Measurements from ENCODE around the gene CRHR1.

The CRHR1 gene

DNA sequence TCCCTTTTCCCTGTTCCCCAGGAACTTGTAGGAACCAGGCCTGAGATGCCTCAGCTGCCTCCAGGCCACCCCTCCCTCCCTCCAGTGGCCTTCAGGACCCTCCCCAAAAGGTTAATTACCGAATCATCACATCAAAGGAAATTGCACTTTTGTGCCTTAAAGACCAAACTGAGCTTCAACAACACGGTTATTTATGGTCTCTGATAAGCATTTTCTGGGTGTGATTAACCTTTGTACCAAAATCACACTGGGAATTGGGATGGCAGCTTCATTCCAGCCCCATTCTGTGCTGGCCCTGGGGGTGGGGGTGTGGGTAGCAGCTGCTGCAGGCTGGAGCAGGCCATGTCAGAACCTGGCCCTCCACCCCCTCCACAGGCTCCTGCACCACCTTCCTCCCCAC lies 16.7 kb downstream of the CRHR1 start:
- H3K4ac ChIP-seq (ENCODE audit: low read depth, low read length): no peak overlapping the region
- no peaks in the 10 kb centered on the region for H3K27me3 ChIP-seq (ENCODE audit: insufficient read depth, low read length)
- no peak overlapping the region for H3K18ac ChIP-seq (ENCODE audit: low read length)
- H2BK12ac ChIP-seq (ENCODE audit: low read length): no peak overlapping the region
- H3K4me3 ChIP-seq (ENCODE audit: low read depth, low read length): no peak overlapping the region
- H2BK120ac ChIP-seq (ENCODE audit: insufficient read depth, low read length, poor library complexity): no peak overlapping the region
- H3K36me3 ChIP-seq (ENCODE audit: control insufficient read depth in 1 of 2, insufficient read depth in 2 of 2, low read length in 2 of 2): no peaks in the 10 kb centered on the region
- no peak overlapping the region for H2AFZ ChIP-seq (ENCODE audit: insufficient read depth, low read length, poor library complexity)
- H3K9ac ChIP-seq (ENCODE audit: low read length): no peak overlapping the region
- no peaks in the 10 kb centered on the region for H3K4me1 ChIP-seq (ENCODE audit: control insufficient read depth in 1 of 2, insufficient read depth in 2 of 2, low read length in 2 of 2)
- no peak overlapping the region for H2AK5ac ChIP-seq (ENCODE audit: low read length)
- no peak overlapping the region for H4K8ac ChIP-seq (ENCODE audit: low read depth, low read length)
- H3K23ac ChIP-seq (ENCODE audit: low read length): no peak overlapping the region
- no peaks in the 10 kb centered on the region for H3K79me2 ChIP-seq (ENCODE audit: control insufficient read depth, insufficient read depth, low read length, poor library complexity)
- H2BK5ac ChIP-seq (ENCODE audit: low read depth, low read length, poor library complexity): no peak overlapping the region
- H4K12ac ChIP-seq (ENCODE audit: low read depth, low read length): no peak overlapping the region
- H3K14ac ChIP-seq (ENCODE audit: low read length): no peak overlapping the region
- no peaks in the 10 kb centered on the region for H3K9me3 ChIP-seq (ENCODE audit: insufficient read depth, low read depth, low read length)
- no CpG with 5 or more reads among the region's 2 CpGs for WGBS (ENCODE audit: extremely low coverage, insufficient coverage, insufficient read length)
- H4K91ac ChIP-seq (ENCODE audit: low read depth, low read length): no peak overlapping the region
- no peak overlapping the region for H3K4me2 ChIP-seq (ENCODE audit: low read length)
- H3K79me1 ChIP-seq (ENCODE audit: low read length): no peaks in the 10 kb centered on the region
- no peak overlapping the region for H3K27ac ChIP-seq (ENCODE audit: low read depth, low read length)
- DNase-seq: no peak

DNA sequence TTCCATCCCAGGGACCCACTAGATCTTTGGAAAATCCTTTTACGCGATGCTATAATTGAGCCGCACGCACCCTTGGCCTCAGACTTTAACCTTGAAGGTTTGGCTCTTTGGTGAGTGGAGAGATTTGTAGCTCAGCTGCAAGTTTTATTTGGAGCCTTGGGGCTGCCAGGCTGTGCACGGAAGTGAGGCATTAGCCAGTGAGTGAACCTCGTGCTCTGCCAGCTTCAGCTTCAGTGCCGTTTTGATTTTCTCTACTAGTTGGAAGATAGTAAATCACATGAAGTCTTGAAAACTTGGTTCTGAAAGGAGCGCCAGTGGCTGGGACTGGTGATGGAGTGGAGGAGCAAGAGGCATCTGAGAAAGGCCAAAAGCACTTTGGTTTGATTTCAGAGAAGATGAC lies 17.3 kb downstream of the CRHR1 start:
- WGBS (ENCODE audit: extremely low coverage, insufficient coverage, insufficient read length): no CpG with 5 or more reads among the region's 8 CpGs
- no peak overlapping the region for H3K9ac ChIP-seq (ENCODE audit: low read length)
- H3K9me3 ChIP-seq (ENCODE audit: insufficient read depth, low read depth, low read length): no peaks in the 10 kb centered on the region
- no peak overlapping the region for H3K4me3 ChIP-seq (ENCODE audit: low read depth, low read length)
- H3K27me3 ChIP-seq (ENCODE audit: insufficient read depth, low read length): no peaks in the 10 kb centered on the region
- H3K18ac ChIP-seq (ENCODE audit: low read length): no peak overlapping the region
- no peak overlapping the region for H4K8ac ChIP-seq (ENCODE audit: low read depth, low read length)
- no peak overlapping the region for H2AK5ac ChIP-seq (ENCODE audit: low read length)
- no peak overlapping the region for H2AFZ ChIP-seq (ENCODE audit: insufficient read depth, low read length, poor library complexity)
- no peak overlapping the region for H3K27ac ChIP-seq (ENCODE audit: low read depth, low read length)
- no peak for DNase-seq
- H4K12ac ChIP-seq (ENCODE audit: low read depth, low read length): no peak overlapping the region
- H2BK120ac ChIP-seq (ENCODE audit: insufficient read depth, low read length, poor library complexity): no peak overlapping the region
- no peak overlapping the region for H2BK12ac ChIP-seq (ENCODE audit: low read length)
- no peaks in the 10 kb centered on the region for H3K4me1 ChIP-seq (ENCODE audit: control insufficient read depth in 1 of 2, insufficient read depth in 2 of 2, low read length in 2 of 2)
- no peak overlapping the region for H3K14ac ChIP-seq (ENCODE audit: low read length)
- H3K79me2 ChIP-seq (ENCODE audit: control insufficient read depth, insufficient read depth, low read length, poor library complexity): no peaks in the 10 kb centered on the region
- H3K79me1 ChIP-seq (ENCODE audit: low read length): no peaks in the 10 kb centered on the region
- no peaks in the 10 kb centered on the region for H3K36me3 ChIP-seq (ENCODE audit: control insufficient read depth in 1 of 2, insufficient read depth in 2 of 2, low read length in 2 of 2)
- H3K4me2 ChIP-seq (ENCODE audit: low read length): no peak overlapping the region
- H4K91ac ChIP-seq (ENCODE audit: low read depth, low read length): no peak overlapping the region
- no peak overlapping the region for H3K23ac ChIP-seq (ENCODE audit: low read length)
- no peak overlapping the region for H2BK5ac ChIP-seq (ENCODE audit: low read depth, low read length, poor library complexity)
- no peak overlapping the region for H3K4ac ChIP-seq (ENCODE audit: low read depth, low read length)

DNA sequence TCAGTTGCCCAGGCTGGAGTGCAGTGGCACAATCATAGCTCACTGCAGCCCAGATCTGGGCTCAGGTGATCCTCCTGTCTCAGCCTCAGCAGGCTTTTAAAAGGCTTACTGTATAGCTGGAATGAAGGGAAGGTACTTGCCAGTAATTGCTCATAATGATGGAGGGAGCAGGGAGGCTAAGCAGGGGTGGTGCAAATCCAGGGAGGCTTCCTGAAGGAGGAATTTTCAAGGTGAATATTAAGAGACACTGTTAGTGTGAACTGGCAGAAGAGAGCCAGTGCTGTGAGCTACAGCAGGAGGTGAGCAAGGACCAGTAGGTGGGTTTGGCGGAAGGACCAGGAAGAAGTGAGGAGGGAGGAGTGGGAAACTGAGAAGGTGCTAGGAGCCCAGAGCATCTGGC lies 24.7 kb downstream of the CRHR1 start:
- DNase-seq: no peak
- peaks cover 1% of the 10 kb centered on the region for H3K9me3 ChIP-seq (ENCODE audit: insufficient read depth, low read depth, low read length)
- no peaks in the 10 kb centered on the region for H3K27me3 ChIP-seq (ENCODE audit: insufficient read depth, low read length)
- WGBS (ENCODE audit: extremely low coverage, insufficient coverage, insufficient read length): no CpG with 5 or more reads among the region's 1 CpG
- no peak overlapping the region for H3K27ac ChIP-seq (ENCODE audit: low read depth, low read length)
- H4K8ac ChIP-seq (ENCODE audit: low read depth, low read length): no peak overlapping the region
- H3K9ac ChIP-seq (ENCODE audit: low read length): no peak overlapping the region
- no peak overlapping the region for H4K91ac ChIP-seq (ENCODE audit: low read depth, low read length)
- H3K36me3 ChIP-seq (ENCODE audit: control insufficient read depth in 1 of 2, insufficient read depth in 2 of 2, low read length in 2 of 2): no peaks in the 10 kb centered on the region
- no peaks in the 10 kb centered on the region for H3K4me1 ChIP-seq (ENCODE audit: control insufficient read depth in 1 of 2, insufficient read depth in 2 of 2, low read length in 2 of 2)
- H3K79me2 ChIP-seq (ENCODE audit: control insufficient read depth, insufficient read depth, low read length, poor library complexity): no peaks in the 10 kb centered on the region
- H2BK5ac ChIP-seq (ENCODE audit: low read depth, low read length, poor library complexity): no peak overlapping the region
- H2BK120ac ChIP-seq (ENCODE audit: insufficient read depth, low read length, poor library complexity): no peak overlapping the region
- no peak overlapping the region for H3K4me3 ChIP-seq (ENCODE audit: low read depth, low read length)
- H2AFZ ChIP-seq (ENCODE audit: insufficient read depth, low read length, poor library complexity): no peak overlapping the region
- no peak overlapping the region for H2AK5ac ChIP-seq (ENCODE audit: low read length)
- no peak overlapping the region for H2BK12ac ChIP-seq (ENCODE audit: low read length)
- H4K12ac ChIP-seq (ENCODE audit: low read depth, low read length): no peak overlapping the region
- no peak overlapping the region for H3K4ac ChIP-seq (ENCODE audit: low read depth, low read length)
- no peaks in the 10 kb centered on the region for H3K79me1 ChIP-seq (ENCODE audit: low read length)
- H3K23ac ChIP-seq (ENCODE audit: low read length): no peak overlapping the region
- H3K18ac ChIP-seq (ENCODE audit: low read length): no peak overlapping the region
- no peak overlapping the region for H3K14ac ChIP-seq (ENCODE audit: low read length)
- no peak overlapping the region for H3K4me2 ChIP-seq (ENCODE audit: low read length)

DNA sequence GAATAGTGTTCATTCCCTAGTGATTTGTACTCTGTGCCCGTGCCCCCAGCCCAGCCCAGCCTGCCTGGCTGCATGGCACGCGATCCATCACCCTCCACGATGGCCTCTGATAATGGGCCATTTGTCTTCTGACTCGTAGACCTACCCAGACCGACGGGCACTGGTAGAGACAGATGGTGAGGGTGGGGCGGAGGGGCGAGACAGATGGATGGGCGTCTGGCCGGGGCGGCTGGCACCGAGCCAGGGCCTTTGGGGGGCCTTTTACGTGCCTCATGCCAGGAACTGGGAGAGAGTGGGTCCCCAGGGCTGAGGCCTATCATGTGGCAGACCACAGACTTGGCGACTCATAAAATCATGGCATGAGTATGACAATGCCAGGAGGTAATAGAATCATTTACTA lies 25.4 kb downstream of the CRHR1 start:
- Histone ChIP-seq H3K4me3 (ENCODE audit: low read depth, low read length) (no peak overlapping the region), H3K79me2 (ENCODE audit: control insufficient read depth, insufficient read depth, low read length, poor library complexity) (no peaks in the 10 kb centered on the region), H3K36me3 (ENCODE audit: control insufficient read depth in 1 of 2, insufficient read depth in 2 of 2, low read length in 2 of 2) (no peaks in the 10 kb centered on the region), H3K9ac (ENCODE audit: low read length) (no peak overlapping the region), H3K14ac (ENCODE audit: low read length) (no peak overlapping the region), H3K9me3 (ENCODE audit: insufficient read depth, low read depth, low read length) (peaks cover 1% of the 10 kb centered on the region), H3K4ac (ENCODE audit: low read depth, low read length) (no peak overlapping the region), H3K27ac (ENCODE audit: low read depth, low read length) (no peak overlapping the region), H2BK120ac (ENCODE audit: insufficient read depth, low read length, poor library complexity) (no peak overlapping the region), H3K18ac (ENCODE audit: low read length) (no peak overlapping the region), H2AFZ (ENCODE audit: insufficient read depth, low read length, poor library complexity) (no peak overlapping the region), H3K23ac (ENCODE audit: low read length) (no peak overlapping the region), H2BK5ac (ENCODE audit: low read depth, low read length, poor library complexity) (no peak overlapping the region), H3K27me3 (ENCODE audit: insufficient read depth, low read length) (no peaks in the 10 kb centered on the region), H4K8ac (ENCODE audit: low read depth, low read length) (no peak overlapping the region), H3K4me1 (ENCODE audit: control insufficient read depth in 1 of 2, insufficient read depth in 2 of 2, low read length in 2 of 2) (no peaks in the 10 kb centered on the region), H3K4me2 (ENCODE audit: low read length) (no peak overlapping the region), H2BK12ac (ENCODE audit: low read length) (no peak overlapping the region), H4K91ac (ENCODE audit: low read depth, low read length) (no peak overlapping the region), H2AK5ac (ENCODE audit: low read length) (no peak overlapping the region), H3K79me1 (ENCODE audit: low read length) (no peaks in the 10 kb centered on the region), H4K12ac (ENCODE audit: low read depth, low read length) (no peak overlapping the region)
- no CpG with 5 or more reads among the region's 15 CpGs for WGBS (ENCODE audit: extremely low coverage, insufficient coverage, insufficient read length)
- DNase-seq: no peak

All from trophoblast cell (in vitro differentiated cells and primary cell).